ENCODE results near the gene NISCH.

The NISCH gene

DNA sequence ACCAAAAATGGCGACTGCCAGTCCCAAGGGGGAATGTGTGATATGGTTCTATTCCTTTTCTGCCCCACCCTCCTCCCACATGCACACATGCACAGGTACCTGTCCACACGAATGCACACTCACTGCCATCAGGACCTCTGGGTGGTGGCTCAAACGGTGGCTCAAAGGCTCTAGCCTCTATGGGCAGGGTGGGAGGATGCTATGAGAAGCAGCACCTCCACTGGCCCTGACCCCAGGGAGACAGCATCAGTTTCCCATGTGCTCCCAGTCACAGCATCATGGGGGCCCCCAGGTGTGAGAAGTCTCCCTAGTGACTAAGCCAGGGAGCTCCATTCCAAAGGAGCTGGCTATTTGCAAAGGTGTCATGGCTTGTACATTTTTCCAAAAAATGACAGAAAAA is 26.4 kb upstream of the NISCH start:
- Histone ChIP-seq H3K4me3 (ENCODE audit: low read length in 2 of 2) (no peak overlapping the region), H3K9me3 (ENCODE audit: control insufficient read depth in 2 of 2, low read length in 2 of 2) (no peaks in the 10 kb centered on the region), H3K27ac (ENCODE audit: low read length) (no peak overlapping the region), H3K27me3 (ENCODE audit: control insufficient read depth in 1 of 2, insufficient read depth in 2 of 2, low read length in 2 of 2) (no peaks in the 10 kb centered on the region), H3K4me1 (ENCODE audit: control insufficient read depth, insufficient read depth, low read length) (peaks cover 14% of the 10 kb centered on the region), H3K36me3 (ENCODE audit: control insufficient read depth in 2 of 2, insufficient read depth in 2 of 2, low read length in 2 of 2) (no peaks in the 10 kb centered on the region), H3K9ac (ENCODE audit: low read length in 2 of 2) (peak overlapping the region; percentile 14 to 36)

DNA sequence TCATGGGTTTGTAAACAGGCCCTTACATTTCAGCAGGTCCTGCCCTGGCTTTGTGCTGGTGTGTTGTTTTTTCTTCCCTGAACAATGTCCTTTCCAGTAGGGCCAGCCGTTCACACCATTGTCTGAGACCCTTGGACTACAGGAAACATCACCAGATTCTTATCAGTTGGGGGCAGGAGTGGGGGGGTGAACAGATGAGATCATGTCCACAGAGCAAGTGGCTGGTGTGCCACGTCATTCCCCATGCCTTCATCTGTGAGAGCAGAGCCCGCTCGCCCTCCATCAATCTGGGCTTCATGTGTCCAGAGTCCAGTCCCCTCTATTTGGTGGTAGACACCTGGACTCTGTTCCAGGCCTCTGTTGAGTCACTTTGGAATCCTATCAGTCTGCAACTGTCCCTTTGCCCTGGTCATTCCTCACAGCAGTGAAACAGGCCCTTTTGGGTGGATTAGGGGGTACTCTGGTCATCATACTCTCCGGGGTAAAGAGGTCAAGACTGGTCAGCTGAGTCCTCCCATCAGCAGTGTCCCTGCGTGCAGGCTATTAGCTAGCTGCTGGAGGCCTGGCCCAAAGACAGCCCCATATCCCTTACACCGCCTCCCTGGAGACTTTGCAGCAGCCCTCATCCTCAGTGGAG is 25.5 kb upstream of the NISCH start:
- no peaks in the 10 kb centered on the region for H3K9me3 ChIP-seq (ENCODE audit: control insufficient read depth in 2 of 2, low read length in 2 of 2)
- H3K36me3 ChIP-seq (ENCODE audit: control insufficient read depth in 2 of 2, insufficient read depth in 2 of 2, low read length in 2 of 2): no peaks in the 10 kb centered on the region
- H3K4me1 ChIP-seq (ENCODE audit: control insufficient read depth, insufficient read depth, low read length): peaks cover 14% of the 10 kb centered on the region
- H3K9ac ChIP-seq (ENCODE audit: low read length in 2 of 2): no peak overlapping the region
- H3K27ac ChIP-seq (ENCODE audit: low read length): no peak overlapping the region
- H3K4me3 ChIP-seq (ENCODE audit: low read length in 2 of 2): no peak overlapping the region
- H3K27me3 ChIP-seq (ENCODE audit: control insufficient read depth in 1 of 2, insufficient read depth in 2 of 2, low read length in 2 of 2): no peaks in the 10 kb centered on the region

DNA sequence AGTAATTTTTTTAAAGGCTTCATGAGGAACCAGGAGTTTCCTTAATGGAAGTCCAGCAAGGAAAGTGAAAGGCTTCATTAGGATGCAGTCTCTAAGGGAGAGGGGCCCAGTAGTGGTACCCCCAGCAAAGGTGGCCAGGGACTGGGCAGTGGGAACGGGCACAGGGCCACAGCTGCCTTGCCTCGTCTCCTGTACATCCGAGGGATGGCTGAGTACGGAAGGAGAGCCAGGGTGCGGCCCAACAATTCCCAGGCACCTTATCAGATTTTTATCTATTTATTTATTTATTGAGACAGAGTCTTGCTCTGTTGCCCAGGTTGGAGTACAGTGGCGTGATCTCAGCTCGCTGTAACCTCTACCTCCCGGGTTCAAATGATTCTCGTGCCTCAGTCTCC is 25.0 kb upstream of the NISCH start:
- Histone ChIP-seq H3K4me3 (ENCODE audit: low read length in 2 of 2) (no peak overlapping the region), H3K9me3 (ENCODE audit: control insufficient read depth in 2 of 2, low read length in 2 of 2) (no peaks in the 10 kb centered on the region), H3K36me3 (ENCODE audit: control insufficient read depth in 2 of 2, insufficient read depth in 2 of 2, low read length in 2 of 2) (no peaks in the 10 kb centered on the region), H3K4me1 (ENCODE audit: control insufficient read depth, insufficient read depth, low read length) (peaks cover 14% of the 10 kb centered on the region), H3K9ac (ENCODE audit: low read length in 2 of 2) (no peak overlapping the region), H3K27ac (ENCODE audit: low read length) (no peak overlapping the region), H3K27me3 (ENCODE audit: control insufficient read depth in 1 of 2, insufficient read depth in 2 of 2, low read length in 2 of 2) (no peaks in the 10 kb centered on the region)

DNA sequence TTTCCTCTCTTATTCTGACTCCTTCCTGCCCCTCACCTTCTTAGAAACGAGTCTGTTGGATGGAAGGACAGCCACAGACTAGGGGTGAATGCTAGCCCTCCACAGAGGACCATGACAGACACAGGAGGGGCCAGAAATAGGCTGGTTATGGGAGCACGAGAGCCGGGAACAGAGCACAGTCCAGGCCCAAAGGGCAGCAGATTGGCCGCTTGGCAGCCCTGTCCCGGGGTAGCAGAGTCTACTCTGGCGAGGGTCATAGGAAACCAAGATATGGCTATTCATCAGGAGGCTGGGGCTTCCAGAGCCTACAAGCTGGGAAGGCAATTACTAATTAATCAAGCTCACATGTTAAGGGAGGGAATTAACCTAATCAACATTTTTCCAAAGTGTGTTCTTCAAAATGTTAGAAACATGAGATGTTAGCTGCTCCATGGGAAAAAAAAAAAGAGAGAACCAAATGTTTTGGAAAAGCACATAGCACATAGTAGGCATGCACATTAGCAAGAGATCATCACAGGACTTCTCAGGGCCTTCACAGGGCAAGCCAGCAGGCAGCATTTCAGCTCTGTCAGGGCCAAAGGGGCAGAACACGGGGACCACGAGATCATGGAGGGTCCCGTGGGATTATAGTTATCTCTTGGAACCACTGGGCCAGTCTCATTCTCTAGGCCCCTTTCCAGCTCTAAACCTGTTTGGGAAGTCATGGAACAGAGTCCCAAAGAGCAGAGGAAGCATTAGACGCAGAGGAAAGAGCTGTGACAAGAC is 23.8 kb upstream of the NISCH start:
- Histone ChIP-seq H3K9me3 (ENCODE audit: control insufficient read depth in 2 of 2, low read length in 2 of 2) (no peaks in the 10 kb centered on the region), H3K4me3 (ENCODE audit: low read length in 2 of 2) (no peak overlapping the region), H3K27ac (ENCODE audit: low read length) (no peak overlapping the region), H3K36me3 (ENCODE audit: control insufficient read depth in 2 of 2, insufficient read depth in 2 of 2, low read length in 2 of 2) (no peaks in the 10 kb centered on the region), H3K4me1 (ENCODE audit: control insufficient read depth, insufficient read depth, low read length) (peaks cover 19% of the 10 kb centered on the region), H3K27me3 (ENCODE audit: control insufficient read depth in 1 of 2, insufficient read depth in 2 of 2, low read length in 2 of 2) (no peaks in the 10 kb centered on the region), H3K9ac (ENCODE audit: low read length in 2 of 2) (no peak overlapping the region)

- H3K27me3 ChIP-seq (ENCODE audit: control insufficient read depth in 1 of 2, insufficient read depth in 2 of 2, low read length in 2 of 2): no peaks in the 10 kb centered on the region
- H3K9me3 ChIP-seq (ENCODE audit: control insufficient read depth in 2 of 2, low read length in 2 of 2): no peaks in the 10 kb centered on the region
- H3K9ac ChIP-seq (ENCODE audit: low read length in 2 of 2): no peak overlapping the region
- H3K4me3 ChIP-seq (ENCODE audit: low read length in 2 of 2): no peak overlapping the region
- H3K36me3 ChIP-seq (ENCODE audit: control insufficient read depth in 2 of 2, insufficient read depth in 2 of 2, low read length in 2 of 2): no peaks in the 10 kb centered on the region
- no peak overlapping the region for H3K27ac ChIP-seq (ENCODE audit: low read length)
- H3K4me1 ChIP-seq (ENCODE audit: control insufficient read depth, insufficient read depth, low read length): peaks cover 19% of the 10 kb centered on the region
These were observed 23.2 kb upstream of the NISCH start for GRCh38 chr3:52432225-52432624.

GRCh38 chr3:52432691-52433141 is 22.7 kb upstream of the NISCH start:
- no peak overlapping the region for H3K4me3 ChIP-seq (ENCODE audit: low read length in 2 of 2)
- H3K9ac ChIP-seq (ENCODE audit: low read length in 2 of 2): peak overlapping the region in 1 of 2 donors; percentile 5
- no peaks in the 10 kb centered on the region for H3K27me3 ChIP-seq (ENCODE audit: control insufficient read depth in 1 of 2, insufficient read depth in 2 of 2, low read length in 2 of 2)
- peaks cover 19% of the 10 kb centered on the region for H3K4me1 ChIP-seq (ENCODE audit: control insufficient read depth, insufficient read depth, low read length)
- H3K36me3 ChIP-seq (ENCODE audit: control insufficient read depth in 2 of 2, insufficient read depth in 2 of 2, low read length in 2 of 2): no peaks in the 10 kb centered on the region
- H3K27ac ChIP-seq (ENCODE audit: low read length): no peak overlapping the region
- no peaks in the 10 kb centered on the region for H3K9me3 ChIP-seq (ENCODE audit: control insufficient read depth in 2 of 2, low read length in 2 of 2)

DNA sequence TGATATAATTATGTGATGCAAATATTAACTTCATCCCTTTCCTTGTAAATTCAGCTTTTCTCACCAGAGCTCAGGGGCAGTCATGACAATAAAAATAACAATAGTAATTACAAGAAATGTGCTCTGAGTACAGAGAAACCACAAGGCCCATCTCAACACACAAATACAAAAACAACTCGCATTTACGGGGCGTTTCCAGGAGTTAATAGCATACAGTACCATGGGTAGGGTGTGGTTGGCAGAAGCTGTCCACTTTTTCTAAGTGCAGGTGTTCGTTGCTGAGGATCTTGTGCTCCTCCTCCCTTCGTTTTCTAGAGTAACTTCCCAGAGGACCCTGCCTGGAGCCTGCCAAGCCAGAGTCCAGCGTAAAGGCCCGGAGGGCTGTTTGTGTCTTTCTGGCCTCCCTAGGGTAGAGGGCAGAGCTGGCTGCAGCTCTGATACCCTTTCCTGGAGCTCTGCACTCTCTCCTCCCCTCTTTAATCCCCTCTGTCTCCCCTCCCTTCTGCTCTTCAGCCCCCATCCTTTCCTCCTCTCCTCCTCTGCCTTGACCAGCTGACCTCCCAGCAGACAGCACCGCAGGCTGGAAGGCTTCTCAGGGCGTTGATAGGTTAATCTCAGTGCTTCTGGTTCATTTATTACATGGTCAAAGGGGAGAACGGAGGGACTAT is 21.9 kb upstream of the NISCH start:
- Histone ChIP-seq H3K9ac (ENCODE audit: low read length in 2 of 2) (peak overlapping the region in 1 of 2 donors; percentile 5), H3K4me1 (ENCODE audit: control insufficient read depth, insufficient read depth, low read length) (peaks cover 19% of the 10 kb centered on the region), H3K36me3 (ENCODE audit: control insufficient read depth in 2 of 2, insufficient read depth in 2 of 2, low read length in 2 of 2) (no peaks in the 10 kb centered on the region), H3K4me3 (ENCODE audit: low read length in 2 of 2) (no peak overlapping the region), H3K27ac (ENCODE audit: low read length) (no peak overlapping the region), H3K9me3 (ENCODE audit: control insufficient read depth in 2 of 2, low read length in 2 of 2) (no peaks in the 10 kb centered on the region), H3K27me3 (ENCODE audit: control insufficient read depth in 1 of 2, insufficient read depth in 2 of 2, low read length in 2 of 2) (no peaks in the 10 kb centered on the region)

DNA sequence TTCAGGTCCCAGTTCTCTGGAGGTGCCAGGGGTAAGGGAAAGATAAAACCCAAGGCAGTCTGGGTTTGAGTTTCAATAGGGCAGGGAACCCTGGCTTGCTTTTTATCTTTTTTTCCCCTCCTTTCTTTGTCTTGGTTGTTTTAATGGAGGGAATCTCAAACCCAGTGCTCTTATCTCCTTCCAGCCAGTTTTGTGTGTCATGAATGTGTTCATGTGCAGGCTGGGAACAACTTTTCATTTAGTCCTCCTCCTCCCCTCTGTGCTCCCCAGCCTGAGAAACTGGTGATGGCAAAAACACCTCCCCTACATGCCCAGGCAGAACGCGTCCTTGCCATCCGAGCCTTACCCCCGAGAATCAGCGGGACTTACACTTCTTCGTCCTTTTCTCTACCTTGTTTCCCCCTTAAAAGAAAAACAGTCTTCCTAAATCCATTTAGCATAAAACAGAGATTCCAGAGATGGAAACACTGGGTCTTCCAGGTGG is 21.4 kb upstream of the NISCH start:
- H3K27me3 ChIP-seq (ENCODE audit: control insufficient read depth in 1 of 2, insufficient read depth in 2 of 2, low read length in 2 of 2): no peaks in the 10 kb centered on the region
- no peak overlapping the region for H3K27ac ChIP-seq (ENCODE audit: low read length)
- H3K4me1 ChIP-seq (ENCODE audit: control insufficient read depth, insufficient read depth, low read length): peaks cover 13% of the 10 kb centered on the region
- H3K9ac ChIP-seq (ENCODE audit: low read length in 2 of 2): no peak overlapping the region
- H3K36me3 ChIP-seq (ENCODE audit: control insufficient read depth in 2 of 2, insufficient read depth in 2 of 2, low read length in 2 of 2): no peaks in the 10 kb centered on the region
- H3K9me3 ChIP-seq (ENCODE audit: control insufficient read depth in 2 of 2, low read length in 2 of 2): no peaks in the 10 kb centered on the region
- H3K4me3 ChIP-seq (ENCODE audit: low read length in 2 of 2): no peak overlapping the region

- H3K4me3 ChIP-seq (ENCODE audit: low read length in 2 of 2): no peak overlapping the region
- no peaks in the 10 kb centered on the region for H3K9me3 ChIP-seq (ENCODE audit: control insufficient read depth in 2 of 2, low read length in 2 of 2)
- H3K9ac ChIP-seq (ENCODE audit: low read length in 2 of 2): no peak overlapping the region
- no peaks in the 10 kb centered on the region for H3K36me3 ChIP-seq (ENCODE audit: control insufficient read depth in 2 of 2, insufficient read depth in 2 of 2, low read length in 2 of 2)
- no peak overlapping the region for H3K27ac ChIP-seq (ENCODE audit: low read length)
- peaks cover 10% of the 10 kb centered on the region for H3K4me1 ChIP-seq (ENCODE audit: control insufficient read depth, insufficient read depth, low read length)
- no peaks in the 10 kb centered on the region for H3K27me3 ChIP-seq (ENCODE audit: control insufficient read depth in 1 of 2, insufficient read depth in 2 of 2, low read length in 2 of 2)
These were observed 20.8 kb upstream of the NISCH start for GRCh38 chr3:52434491-52435115.

- H3K4me3 ChIP-seq (ENCODE audit: low read length in 2 of 2): no peak overlapping the region
- no peaks in the 10 kb centered on the region for H3K9me3 ChIP-seq (ENCODE audit: control insufficient read depth in 2 of 2, low read length in 2 of 2)
- H3K27ac ChIP-seq (ENCODE audit: low read length): no peak overlapping the region
- no peak overlapping the region for H3K9ac ChIP-seq (ENCODE audit: low read length in 2 of 2)
- H3K27me3 ChIP-seq (ENCODE audit: control insufficient read depth in 1 of 2, insufficient read depth in 2 of 2, low read length in 2 of 2): no peaks in the 10 kb centered on the region
- H3K4me1 ChIP-seq (ENCODE audit: control insufficient read depth, insufficient read depth, low read length): peaks cover 10% of the 10 kb centered on the region
- H3K36me3 ChIP-seq (ENCODE audit: control insufficient read depth in 2 of 2, insufficient read depth in 2 of 2, low read length in 2 of 2): no peaks in the 10 kb centered on the region
These were observed 19.9 kb upstream of the NISCH start for GRCh38 chr3:52435246-52436101.
